ENCODE results near the gene FABP7. TPM values are rescaled to one million over a fixed set of nuclear protein-coding genes. Genes with fewer than 3 reads are reported as not detected.

Gene FABP7
- total and polyA plus RNA-seq, 3 experiments from 2014 or later: not detected

- H3K4me3 ChIP-seq (ENCODE audit: low read length): no peak overlapping the region
- no peaks in the 10 kb centered on the region for H3K9me3 ChIP-seq (ENCODE audit: low read length)
- Mint-ChIP-seq H3K9me3 (peaks cover 0 to 6% (median 0%) of the 10 kb centered on the region in 5 donors), H3K27me3 (peaks cover 36 to 48% of the 10 kb centered on the region in 2 donors), H3K27ac (no peak overlapping the region), H3K4me1 (peaks cover 12 to 19% (median 13%) of the 10 kb centered on the region in 3 donors), H3K36me3 (no peaks in the 10 kb centered on the region), H3K4me3 (peak overlapping the region in 4 of 7 donors; percentile 21 to 45 (median 34))
- H3K36me3 ChIP-seq (ENCODE audit: insufficient read depth, low read length): no peaks in the 10 kb centered on the region
- no peak for DNase-seq
- no peak overlapping the region for H3K27ac ChIP-seq (ENCODE audit: low read depth, low read length)
- POLR2A ChIA-PET: no interaction called here
- CTCF ChIA-PET: no interaction called here
- H3K27me3 ChIP-seq (ENCODE audit: insufficient read depth, low read length, poor library complexity, severe bottlenecking): peaks cover 10% of the 10 kb centered on the region
- no peaks in the 10 kb centered on the region for H3K4me1 ChIP-seq (ENCODE audit: insufficient read depth, low read length)
Observed at GRCh38 chr6:122790423-122791309, 11.2 kb downstream of the FABP7 start.

- POLR2A ChIA-PET: no interaction called here
- CTCF ChIA-PET: no interaction called here
- H3K27me3 Mint-ChIP-seq: peaks cover 36 to 44% of the 10 kb centered on the region in 2 donors
Observed at GRCh38 chr6:122791310-122791679, 11.8 kb downstream of the FABP7 start.

GRCh38 chr6:122792766-122793165, 13.2 kb downstream of the FABP7 start:
- Mint-ChIP-seq H3K27ac (no peak overlapping the region), H3K27me3 (peaks cover 31 to 34% of the 10 kb centered on the region in 2 donors), H3K36me3 (no peaks in the 10 kb centered on the region), H3K4me1 (peaks cover 12 to 19% (median 13%) of the 10 kb centered on the region in 3 donors), H3K4me3 (no peak overlapping the region), H3K9me3 (peaks cover 0 to 6% (median 0%) of the 10 kb centered on the region in 5 donors)
- no peak for DNase-seq
- no peaks in the 10 kb centered on the region for H3K4me1 ChIP-seq (ENCODE audit: insufficient read depth, low read length)
- H3K36me3 ChIP-seq (ENCODE audit: insufficient read depth, low read length): no peaks in the 10 kb centered on the region
- H3K27ac ChIP-seq (ENCODE audit: low read depth, low read length): no peak overlapping the region
- CTCF ChIA-PET: interaction anchor here (1.1 kb wide), 1 partner anchor 9 kb away, joined by 4 read pairs; no protein-coding TSS in a partner anchor
- H3K9me3 ChIP-seq (ENCODE audit: low read length): no peaks in the 10 kb centered on the region
- H3K4me3 ChIP-seq (ENCODE audit: low read length): no peak overlapping the region
- peaks cover 10% of the 10 kb centered on the region for H3K27me3 ChIP-seq (ENCODE audit: insufficient read depth, low read length, poor library complexity, severe bottlenecking)
- POLR2A ChIA-PET: interaction anchor here (0.6 kb wide), 1 partner anchor 9 kb away, joined by 5 read pairs; no protein-coding TSS in a partner anchor

More at GRCh38 chr6:122791310-122791679, 11.8 kb downstream of the FABP7 start:
- peak overlapping the region in 1 of 7 donors; percentile 45 for H3K4me3 Mint-ChIP-seq
- H3K4me1 Mint-ChIP-seq: peaks cover 12 to 19% (median 13%) of the 10 kb centered on the region in 3 donors
- Histone ChIP-seq H3K9me3 (ENCODE audit: low read length) (no peaks in the 10 kb centered on the region), H3K27me3 (ENCODE audit: insufficient read depth, low read length, poor library complexity, severe bottlenecking) (peaks cover 10% of the 10 kb centered on the region), H3K36me3 (ENCODE audit: insufficient read depth, low read length) (no peaks in the 10 kb centered on the region), H3K4me1 (ENCODE audit: insufficient read depth, low read length) (no peaks in the 10 kb centered on the region), H3K27ac (ENCODE audit: low read depth, low read length) (no peak overlapping the region), H3K4me3 (ENCODE audit: low read length) (no peak overlapping the region)
- peaks cover 0 to 6% (median 0%) of the 10 kb centered on the region in 5 donors for H3K9me3 Mint-ChIP-seq
- no peaks in the 10 kb centered on the region for H3K36me3 Mint-ChIP-seq
- DNase-seq: no peak
- H3K27ac Mint-ChIP-seq: no peak overlapping the region

- Histone ChIP-seq H3K4me1 (ENCODE audit: insufficient read depth, low read length) (no peaks in the 10 kb centered on the region), H3K9me3 (ENCODE audit: low read length) (no peaks in the 10 kb centered on the region), H3K4me3 (ENCODE audit: low read length) (no peak overlapping the region), H3K27me3 (ENCODE audit: insufficient read depth, low read length, poor library complexity, severe bottlenecking) (no peaks in the 10 kb centered on the region), H3K27ac (ENCODE audit: low read depth, low read length) (no peak overlapping the region), H3K36me3 (ENCODE audit: insufficient read depth, low read length) (no peaks in the 10 kb centered on the region)
- ChIA-PET CTCF (no interaction called here), POLR2A (no interaction called here)
- Mint-ChIP-seq H3K27me3 (peaks cover 3 to 6% of the 10 kb centered on the region in 2 donors), H3K36me3 (no peaks in the 10 kb centered on the region), H3K4me3 (no peak overlapping the region), H3K27ac (no peak overlapping the region), H3K4me1 (no peaks in the 10 kb centered on the region), H3K9me3 (peaks cover 0 to 3% (median 0%) of the 10 kb centered on the region in 5 donors)
- no peak for DNase-seq
Observed at GRCh38 chr6:122797537-122797936, 18.0 kb downstream of the FABP7 start.

- Mint-ChIP-seq H3K27ac (no peak overlapping the region), H3K27me3 (peaks cover under 1 to 3% of the 10 kb centered on the region in 2 donors), H3K4me3 (no peak overlapping the region), H3K4me1 (no peaks in the 10 kb centered on the region), H3K36me3 (no peaks in the 10 kb centered on the region), H3K9me3 (peaks cover 0 to 2% (median 0%) of the 10 kb centered on the region in 5 donors)
- Histone ChIP-seq H3K9me3 (ENCODE audit: low read length) (no peaks in the 10 kb centered on the region), H3K27me3 (ENCODE audit: insufficient read depth, low read length, poor library complexity, severe bottlenecking) (no peaks in the 10 kb centered on the region), H3K4me3 (ENCODE audit: low read length) (no peak overlapping the region), H3K27ac (ENCODE audit: low read depth, low read length) (no peak overlapping the region), H3K4me1 (ENCODE audit: insufficient read depth, low read length) (no peaks in the 10 kb centered on the region), H3K36me3 (ENCODE audit: insufficient read depth, low read length) (no peaks in the 10 kb centered on the region)
- ChIA-PET CTCF (no interaction called here), POLR2A (no interaction called here)
- DNase-seq: no peak
Observed at GRCh38 chr6:122798099-122798641, 18.7 kb downstream of the FABP7 start.

- H3K27ac ChIP-seq (ENCODE audit: low read depth, low read length): no peak overlapping the region
- no peaks in the 10 kb centered on the region for H3K36me3 Mint-ChIP-seq
- no peak overlapping the region for H3K4me3 ChIP-seq (ENCODE audit: low read length)
- no peaks in the 10 kb centered on the region for H3K4me1 ChIP-seq (ENCODE audit: insufficient read depth, low read length)
- peaks cover 0 to 3% of the 10 kb centered on the region in 2 donors for H3K27me3 Mint-ChIP-seq
- H3K4me1 Mint-ChIP-seq: no peaks in the 10 kb centered on the region
- peaks cover 0 to 2% (median 0%) of the 10 kb centered on the region in 5 donors for H3K9me3 Mint-ChIP-seq
- ChIA-PET POLR2A (no interaction called here), CTCF (interaction anchor here (1.2 kb wide), 1 partner anchor 32 kb away, joined by 3 read pairs; no protein-coding TSS in a partner anchor)
- H3K27me3 ChIP-seq (ENCODE audit: insufficient read depth, low read length, poor library complexity, severe bottlenecking): no peaks in the 10 kb centered on the region
- no peaks in the 10 kb centered on the region for H3K9me3 ChIP-seq (ENCODE audit: low read length)
- H3K27ac Mint-ChIP-seq: no peak overlapping the region
- no peak for DNase-seq
- no peak overlapping the region for H3K4me3 Mint-ChIP-seq
- H3K36me3 ChIP-seq (ENCODE audit: insufficient read depth, low read length): no peaks in the 10 kb centered on the region
Observed at GRCh38 chr6:122799140-122799745, 19.7 kb downstream of the FABP7 start.

- no peak overlapping the region for H3K4me3 ChIP-seq (ENCODE audit: low read length)
- Mint-ChIP-seq H3K4me3 (no peak overlapping the region), H3K27me3 (peaks cover 0 to 3% of the 10 kb centered on the region in 2 donors), H3K27ac (no peak overlapping the region), H3K4me1 (no peaks in the 10 kb centered on the region), H3K36me3 (no peaks in the 10 kb centered on the region), H3K9me3 (peaks cover 0 to 2% (median 0%) of the 10 kb centered on the region in 5 donors)
- no peaks in the 10 kb centered on the region for H3K4me1 ChIP-seq (ENCODE audit: insufficient read depth, low read length)
- H3K36me3 ChIP-seq (ENCODE audit: insufficient read depth, low read length): no peaks in the 10 kb centered on the region
- H3K9me3 ChIP-seq (ENCODE audit: low read length): no peaks in the 10 kb centered on the region
- no peaks in the 10 kb centered on the region for H3K27me3 ChIP-seq (ENCODE audit: insufficient read depth, low read length, poor library complexity, severe bottlenecking)
- CTCF ChIA-PET: interaction anchor here (1.2 kb wide), 1 partner anchor 32 kb away, joined by 3 read pairs; no protein-coding TSS in a partner anchor
- POLR2A ChIA-PET: no interaction called here
- DNase-seq: no peak
- H3K27ac ChIP-seq (ENCODE audit: low read depth, low read length): no peak overlapping the region
Observed at GRCh38 chr6:122799916-122800686, 20.6 kb downstream of the FABP7 start.
